Uterus (tissue), 2 donors: ENCODE results near the gene ZNF584.

ENCODE experiments used
- CTCF ChIP-seq, 4 experiments: fragments of 200-600 bp in 2 of 4; fragments of 450-650 bp in 2 of 4; sonication (generic) in 2 of 4; IDR thresholded peaks; one replicate each; pipeline ENCODE4 v1.5.1; 2016 to 2019; ENCODE audit warnings: antibody characterized with exemption in 4 of 4, mild to moderate bottlenecking in 2 of 4, moderate library complexity in 1 of 4
- POLR2A ChIP-seq, 2 donors: fragments of 450-650 bp; IDR thresholded peaks; one replicate each; pipeline ENCODE4 v1.6.1; 2016; ENCODE audit warnings: antibody characterized with exemption in 2 of 2, mild to moderate bottlenecking in 1 of 2, moderate library complexity in 1 of 2

GRCh38 chr19:58417071-58417470 is 8.6 kb downstream of the ZNF584 start:
- TF ChIP-seq CTCF (IDR thresholded peaks at IDR 0.05) (no peak), POLR2A (IDR thresholded peaks at IDR 0.05) (no peak)
